ENCODE data around the gene SEC23B. TPM values are rescaled to one million over a fixed set of nuclear protein-coding genes. Genes with fewer than 3 reads are reported as not detected.

Gene SEC23B
- total and polyA plus RNA-seq, 3 donors from 2014 or later: 65.0 to 96.0 (median 68.8) TPM

DNA sequence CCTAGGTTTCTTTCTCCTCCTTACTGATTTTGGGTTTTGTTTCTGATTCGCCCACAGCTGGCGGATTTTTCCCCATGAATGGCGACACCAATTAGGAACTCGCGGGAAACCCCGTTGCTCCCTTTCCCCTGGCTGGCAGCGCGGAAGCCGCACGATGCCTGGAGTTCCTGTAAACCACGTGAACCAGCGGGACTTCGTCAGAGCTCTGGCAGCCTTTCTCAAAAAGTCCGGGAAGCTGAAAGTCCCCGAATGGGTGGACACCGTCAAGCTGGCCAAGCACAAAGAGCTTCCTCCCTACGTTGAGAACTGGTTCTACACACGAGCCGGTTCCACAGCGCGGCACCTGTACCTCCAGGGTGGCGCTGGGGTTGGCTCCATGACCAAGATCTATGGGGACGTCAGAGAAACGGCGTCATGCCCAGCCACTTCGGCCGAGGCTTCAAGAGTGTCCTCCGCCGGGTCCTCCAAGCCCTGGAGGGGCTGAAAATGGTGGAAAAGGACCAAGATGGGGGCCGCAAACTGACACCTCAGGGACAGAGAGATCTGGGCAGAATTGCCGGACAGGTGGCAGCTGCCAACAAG, 3.2 kb upstream of the SEC23B start:
- intact Hi-C loops (cut with DNase I; ENCODE audit: low total_unique reads): no loop called here
- peak overlapping the region in 1 of 2 donors; percentile 17 for H3K4me3 ChIP-seq
- TF ChIP-seq, protein P1, sequence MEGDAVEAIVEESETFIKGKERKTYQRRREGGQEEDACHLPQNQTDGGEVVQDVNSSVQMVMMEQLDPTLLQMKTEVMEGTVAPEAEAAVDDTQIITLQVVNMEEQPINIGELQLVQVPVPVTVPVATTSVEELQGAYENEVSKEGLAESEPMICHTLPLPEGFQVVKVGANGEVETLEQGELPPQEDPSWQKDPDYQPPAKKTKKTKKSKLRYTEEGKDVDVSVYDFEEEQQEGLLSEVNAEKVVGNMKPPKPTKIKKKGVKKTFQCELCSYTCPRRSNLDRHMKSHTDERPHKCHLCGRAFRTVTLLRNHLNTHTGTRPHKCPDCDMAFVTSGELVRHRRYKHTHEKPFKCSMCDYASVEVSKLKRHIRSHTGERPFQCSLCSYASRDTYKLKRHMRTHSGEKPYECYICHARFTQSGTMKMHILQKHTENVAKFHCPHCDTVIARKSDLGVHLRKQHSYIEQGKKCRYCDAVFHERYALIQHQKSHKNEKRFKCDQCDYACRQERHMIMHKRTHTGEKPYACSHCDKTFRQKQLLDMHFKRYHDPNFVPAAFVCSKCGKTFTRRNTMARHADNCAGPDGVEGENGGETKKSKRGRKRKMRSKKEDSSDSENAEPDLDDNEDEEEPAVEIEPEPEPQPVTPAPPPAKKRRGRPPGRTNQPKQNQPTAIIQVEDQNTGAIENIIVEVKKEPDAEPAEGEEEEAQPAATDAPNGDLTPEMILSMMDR (IDR thresholded peaks at IDR 0.05): no peak
- no peak for TF ChIP-seq POLR2A (IDR thresholded peaks at IDR 0.05)
- H3K9me3 ChIP-seq: no peaks in the 10 kb centered on the region
- H3K36me3 ChIP-seq (ENCODE audit: low read depth, missing control alignments): no peaks in the 10 kb centered on the region
- no peaks in the 10 kb centered on the region for H3K27me3 ChIP-seq
- H3K27ac ChIP-seq: no peak overlapping the region
- H3K4me1 ChIP-seq: peaks cover 4% of the 10 kb centered on the region
- WGBS, 2 donors: 34 to 47% methylated on average over 26 to 31 of the region's 31 CpGs
- peak; percentile 40 for DNase-seq

DNA sequence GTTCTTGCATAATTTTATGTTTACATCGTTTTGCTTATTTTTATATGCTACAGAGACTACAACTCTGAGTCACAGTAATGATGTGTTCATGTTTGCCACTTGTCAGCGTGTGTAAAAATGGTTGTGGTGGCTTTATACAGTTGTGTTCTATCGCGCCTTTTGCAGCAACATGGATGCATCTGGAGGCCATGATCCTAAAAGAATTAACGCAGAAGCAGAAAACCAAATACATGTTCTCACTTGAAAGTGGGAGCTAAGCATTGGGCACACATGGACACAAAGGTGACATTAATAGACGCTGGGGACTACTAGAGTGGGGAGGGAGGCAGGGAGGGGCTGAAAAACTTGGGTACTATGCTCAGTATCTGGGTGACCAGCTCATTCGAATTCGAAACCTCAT, 996 bp upstream of the SEC23B start:
- TF ChIP-seq POLR2A (IDR thresholded peaks at IDR 0.05): no peak
- TF ChIP-seq, protein P1 (IDR thresholded peaks at IDR 0.05): no peak
- Histone ChIP-seq H3K4me3 (peak overlapping the region; percentile 65 to 83), H3K27me3 (no peaks in the 10 kb centered on the region), H3K9me3 (no peaks in the 10 kb centered on the region), H3K27ac (peak overlapping the region; percentile 95), H3K36me3 (ENCODE audit: low read depth, missing control alignments) (no peaks in the 10 kb centered on the region), H3K4me1 (peaks cover 4% of the 10 kb centered on the region)
- intact Hi-C loops (cut with DNase I; ENCODE audit: low total_unique reads): no loop called here
- 41 to 58% methylated on average over 8 of the region's 8 CpGs for WGBS, 2 donors
- no peak for DNase-seq

DNA sequence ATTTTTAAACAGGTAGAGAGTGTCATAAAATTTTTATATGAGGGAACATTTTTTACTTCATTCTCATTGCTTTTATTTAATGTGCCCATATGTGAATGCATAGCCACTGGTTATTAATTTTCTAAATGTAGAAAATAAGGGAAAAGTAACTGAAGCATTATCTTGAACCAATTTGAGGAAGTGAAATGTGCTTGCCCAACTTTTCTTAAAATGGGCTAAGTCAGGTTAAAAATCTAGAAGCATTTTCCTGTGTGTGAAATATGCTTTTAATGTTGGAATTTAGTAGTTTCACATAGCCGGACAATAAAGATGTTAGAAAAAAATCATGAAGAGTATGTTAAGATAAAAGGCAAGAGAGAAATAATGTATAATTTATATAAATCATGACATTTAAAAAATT, 3.8 kb downstream of the SEC23B start:
- TF ChIP-seq, protein P1 (IDR thresholded peaks at IDR 0.05): no peak
- no peak for TF ChIP-seq POLR2A (IDR thresholded peaks at IDR 0.05)

DNA sequence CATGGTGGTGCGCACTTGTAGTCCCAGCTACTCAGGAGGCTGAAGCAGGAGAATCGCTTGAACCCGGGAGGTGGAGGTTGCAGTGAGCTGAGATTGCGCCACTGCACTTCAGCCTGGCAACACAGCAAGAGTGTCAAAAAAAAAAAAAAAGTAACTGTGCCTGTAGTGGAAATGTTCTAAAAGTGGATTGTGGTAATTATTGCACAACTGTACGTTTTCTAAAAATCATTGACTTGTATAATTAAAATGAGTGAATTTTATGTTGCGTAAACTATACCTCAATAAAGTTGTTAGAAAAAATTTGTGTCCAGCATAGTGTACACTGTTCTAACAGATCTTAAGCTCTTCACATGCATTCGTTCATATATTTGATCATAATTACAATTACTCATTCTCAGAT, 5.5 kb downstream of the SEC23B start:
- no peak for TF ChIP-seq POLR2A (IDR thresholded peaks at IDR 0.05)
- H3K4me1 ChIP-seq: no peaks in the 10 kb centered on the region
- no peaks in the 10 kb centered on the region for H3K36me3 ChIP-seq (ENCODE audit: low read depth, missing control alignments)
- no peaks in the 10 kb centered on the region for H3K27me3 ChIP-seq
- intact Hi-C loops (cut with DNase I; ENCODE audit: low total_unique reads): no loop called here
- H3K9me3 ChIP-seq: no peaks in the 10 kb centered on the region
- no peak for DNase-seq
- H3K4me3 ChIP-seq: no peak overlapping the region
- WGBS, 2 donors: 93 to 95% methylated on average over 7 of the region's 7 CpGs
- H3K27ac ChIP-seq: no peak overlapping the region

More for the DNA sequence above, 3.8 kb downstream of the SEC23B start:
- Histone ChIP-seq H3K27me3 (no peaks in the 10 kb centered on the region), H3K9me3 (no peaks in the 10 kb centered on the region), H3K4me1 (peaks cover 4% of the 10 kb centered on the region), H3K4me3 (no peak overlapping the region), H3K27ac (no peak overlapping the region), H3K36me3 (ENCODE audit: low read depth, missing control alignments) (no peaks in the 10 kb centered on the region)
- no peak for DNase-seq
- WGBS, 2 donors: 87 to 88% methylated on average over 1 of the region's 1 CpG
- intact Hi-C loops (cut with DNase I; ENCODE audit: low total_unique reads): no loop called here

DNA sequence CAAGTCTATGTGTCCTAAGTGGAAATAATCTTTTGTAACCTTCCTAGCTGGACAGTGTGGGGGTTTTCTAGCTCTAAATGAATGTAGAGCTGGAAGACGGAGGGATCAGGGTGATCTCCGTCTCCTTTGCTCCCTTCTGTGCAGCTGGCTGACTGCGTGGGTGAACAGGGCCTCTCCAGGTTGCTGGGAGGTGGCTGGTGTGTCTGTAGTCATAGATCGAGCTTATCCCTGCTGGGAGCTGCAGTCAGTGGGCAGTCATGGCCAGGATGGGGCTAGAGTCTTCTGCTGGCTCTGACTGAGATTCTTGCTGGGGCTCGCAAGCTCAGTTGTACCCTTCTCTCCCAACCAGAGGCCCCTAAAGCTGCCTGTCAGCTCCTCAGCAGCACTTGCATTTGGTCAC, 6.4 kb downstream of the SEC23B start:
- H3K27me3 ChIP-seq: no peaks in the 10 kb centered on the region
- H3K27ac ChIP-seq: no peak overlapping the region
- no peaks in the 10 kb centered on the region for H3K4me1 ChIP-seq
- no peak overlapping the region for H3K4me3 ChIP-seq
- H3K36me3 ChIP-seq (ENCODE audit: low read depth, missing control alignments): no peaks in the 10 kb centered on the region
- DNase-seq: no peak
- H3K9me3 ChIP-seq: no peaks in the 10 kb centered on the region
- TF ChIP-seq, protein P1 (IDR thresholded peaks at IDR 0.05): no peak
- no peak for TF ChIP-seq POLR2A (IDR thresholded peaks at IDR 0.05)
- WGBS, 2 donors: 82 to 85% methylated on average over 5 of the region's 5 CpGs
- intact Hi-C loops (cut with DNase I; ENCODE audit: low total_unique reads): no loop called here

Measured in testis (tissue), 3 donors.